Fibroblast of skin of right quadriceps (primary cell): Measurements from ENCODE around the gene SAPCD2.

Source experiments
- DNase-seq: peaks from one replicate; pipeline ENCODE4 v3.0.0-alpha.2; 2013

The SAPCD2 gene

DNA sequence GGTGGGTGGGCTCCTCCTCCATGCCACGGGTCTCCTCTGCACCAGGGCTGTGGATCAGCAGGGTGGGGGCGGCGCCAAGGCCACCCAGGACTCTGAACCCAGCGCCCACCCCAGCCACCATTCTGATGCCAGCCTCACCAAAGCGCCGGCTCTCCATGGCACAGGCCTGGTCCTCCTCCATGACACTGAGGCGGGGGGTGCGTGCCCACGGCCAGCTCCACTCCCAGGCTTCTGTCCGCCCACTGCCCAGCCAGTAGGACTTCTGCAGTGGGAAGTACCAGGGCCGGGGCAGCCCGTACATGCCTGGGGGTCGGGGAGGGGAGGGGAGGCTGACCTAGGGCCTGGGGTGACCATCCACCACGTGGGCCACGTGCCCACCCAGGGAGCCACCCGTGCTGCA lies 53.9 kb downstream of the SAPCD2 start:
- no peak for DNase-seq

DNA sequence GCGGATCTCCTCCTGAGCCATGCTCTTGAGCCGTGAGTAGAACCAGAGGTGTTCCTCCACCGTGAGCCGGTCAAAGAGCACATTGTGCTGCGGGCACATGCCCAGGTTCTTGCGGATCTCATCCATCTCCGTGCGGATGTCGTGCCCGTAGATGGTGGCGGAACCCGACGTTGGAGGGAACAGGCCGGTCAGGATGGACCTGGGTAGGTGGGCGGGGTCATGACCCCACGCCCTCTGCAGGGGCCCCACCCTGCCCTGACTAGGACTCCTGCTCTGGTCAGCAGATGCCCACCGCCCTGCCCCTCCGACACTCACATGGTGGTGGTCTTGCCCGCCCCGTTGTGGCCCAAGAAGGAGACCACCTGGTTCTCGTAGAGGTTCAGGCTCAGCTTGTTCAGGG lies 54.4 kb downstream of the SAPCD2 start:
- DNase-seq, result no peak

DNA sequence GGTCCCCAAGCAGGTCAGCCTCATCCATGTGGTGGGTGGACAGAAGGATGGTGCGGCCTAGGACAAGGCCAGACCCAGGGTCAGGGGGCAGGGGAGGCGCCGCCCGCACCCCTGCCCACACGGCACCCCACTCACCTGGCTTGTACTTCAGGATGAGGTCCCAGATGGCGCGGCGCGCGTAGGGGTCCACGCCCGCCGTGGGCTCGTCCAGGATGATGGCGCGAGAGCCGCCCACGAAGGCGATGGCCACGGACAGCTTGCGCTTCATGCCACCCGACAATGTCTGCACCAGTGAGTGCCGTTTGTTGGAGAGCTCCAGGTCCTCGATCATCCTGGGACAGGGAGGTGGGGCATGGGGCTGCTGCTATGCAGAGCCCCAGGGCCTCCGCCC lies 54.8 kb downstream of the SAPCD2 start:
- DNase-seq, result no peak

DNA sequence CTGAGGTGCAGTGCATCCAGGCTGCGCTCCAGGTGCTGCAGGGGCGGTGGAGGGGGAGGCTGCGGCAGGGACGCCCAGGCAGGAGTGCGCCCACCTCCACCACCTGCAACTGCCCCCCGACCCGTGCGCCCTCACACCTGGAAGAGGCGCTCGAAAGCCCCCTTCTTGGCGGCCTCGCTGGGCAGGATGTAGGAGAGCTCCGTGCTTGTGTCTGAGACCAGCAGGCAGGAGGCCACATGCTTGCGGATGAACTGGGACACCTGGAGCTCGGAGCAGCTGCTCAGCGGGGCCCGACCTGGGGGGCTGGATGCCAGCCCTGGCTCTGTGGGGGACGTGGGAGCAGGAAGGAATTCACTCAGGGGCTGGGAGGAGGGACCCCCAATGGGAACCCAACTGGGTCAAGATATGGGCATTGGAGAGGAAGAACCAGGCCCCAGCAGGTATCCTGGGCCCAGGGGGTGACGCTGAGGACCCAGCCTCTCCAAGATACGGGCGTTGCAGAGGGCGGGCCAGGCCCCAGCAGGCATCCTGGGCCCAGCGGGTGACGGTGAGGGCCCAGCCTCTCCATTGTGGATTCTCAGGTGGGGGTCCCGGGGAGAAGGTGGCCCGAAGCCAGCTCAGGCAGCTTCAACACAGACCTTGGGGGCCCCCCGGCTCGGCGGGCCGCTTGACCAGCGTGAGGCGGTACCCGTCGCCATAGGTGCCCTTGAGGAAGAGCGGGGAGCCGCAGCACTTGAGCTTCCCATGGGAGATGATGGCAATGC lies 55.4 kb downstream of the SAPCD2 start:
- DNase-seq, result no peak

DNA sequence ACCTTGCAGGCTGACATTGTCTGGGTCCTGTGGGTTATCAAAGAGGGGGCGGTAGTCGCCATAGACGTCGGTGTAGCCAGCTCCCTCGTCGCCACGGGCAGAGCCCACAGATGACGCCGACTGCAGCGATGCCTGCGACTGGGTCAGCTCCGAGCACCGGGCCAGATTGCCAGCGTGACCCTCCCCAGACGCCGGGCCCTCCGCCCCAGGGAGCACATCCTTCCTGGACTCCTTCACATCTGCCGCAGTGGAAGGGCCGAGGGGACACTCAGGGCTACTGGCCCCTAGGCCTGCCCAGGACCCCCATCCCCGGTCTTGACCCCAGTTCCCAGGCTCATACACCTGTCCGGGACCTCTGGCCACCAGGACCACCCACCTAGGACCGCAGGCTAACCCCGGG lies 56.2 kb downstream of the SAPCD2 start:
- DNase-seq, result no peak

DNA sequence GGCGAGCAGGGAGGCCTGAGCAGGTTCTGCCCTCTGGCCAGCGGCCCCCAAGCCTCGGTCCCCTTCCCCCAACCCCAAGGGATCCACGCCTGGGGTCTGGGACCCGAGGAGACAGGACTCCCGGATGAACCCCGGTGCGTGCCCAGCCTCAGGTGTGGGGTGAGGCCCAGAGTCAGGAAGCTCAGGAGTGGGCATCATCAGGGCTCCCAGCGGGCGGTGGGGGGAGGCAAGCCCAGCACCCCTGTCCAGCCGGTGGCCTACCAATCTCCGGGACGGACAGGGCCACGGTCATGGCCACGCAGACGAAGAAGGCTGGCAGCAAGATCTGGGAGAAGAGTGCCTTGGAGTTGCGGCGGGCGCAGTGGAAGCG lies 56.8 kb downstream of the SAPCD2 start:
- no peak for DNase-seq

DNA sequence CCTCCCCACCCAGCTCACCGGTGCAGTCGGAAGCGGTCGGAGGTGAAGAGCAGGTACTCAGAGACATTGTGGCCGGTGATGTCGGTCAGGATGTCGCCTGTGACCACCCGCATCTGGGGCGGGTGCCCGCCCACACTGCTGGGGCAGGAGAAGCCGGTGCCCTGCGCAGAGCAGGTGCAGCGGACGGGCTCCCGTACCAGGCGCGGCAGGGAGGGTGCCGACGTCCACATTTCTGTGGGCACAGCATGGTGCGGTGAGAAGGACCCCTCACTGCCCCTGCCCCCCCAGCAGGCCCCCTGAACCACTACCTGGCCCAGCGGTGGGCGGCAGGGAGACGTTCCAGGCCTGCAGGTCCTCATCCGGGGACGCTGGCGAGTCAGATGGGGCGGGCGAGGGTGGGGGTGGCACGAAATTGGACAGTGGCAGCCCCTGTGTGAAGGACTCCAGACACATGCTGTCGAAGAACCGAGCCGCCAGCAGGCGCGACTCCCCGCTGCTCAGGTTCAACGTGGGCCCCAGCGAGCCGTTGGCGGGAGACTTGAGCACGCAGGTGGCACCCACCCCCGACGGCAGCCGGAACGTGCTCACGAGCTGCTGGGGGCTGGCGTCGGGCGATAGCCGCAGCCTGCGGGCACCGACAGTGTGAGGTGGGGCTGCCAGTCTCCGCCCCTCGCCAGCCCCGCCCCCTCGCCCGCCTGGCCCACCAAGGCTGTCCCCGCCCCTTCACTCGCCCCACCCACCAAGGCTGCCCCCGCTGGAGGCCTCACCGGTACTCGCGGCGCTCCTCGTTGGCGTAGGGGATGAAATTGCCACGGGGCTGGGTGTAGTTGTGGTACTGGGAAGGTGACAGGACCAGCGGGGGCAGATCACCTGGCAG lies 57.4 kb downstream of the SAPCD2 start:
- DNase-seq, result no peak
